BJ (cell line): ENCODE data around the gene PRKCZ. TPM values are rescaled to one million over a fixed set of nuclear protein-coding genes. Genes with fewer than 3 reads are reported as not detected.

Source experiments
- CTCF ChIA-PET: fragments of 350-600 bp; formaldehyde crosslinking; extraction: SDS; loops from one replicate; lab custom pipeline; 2021; ENCODE audit warnings: antibody characterized with exemption, inconsistent platforms; lab: Yijun Ruan, JAX
- POLR2A ChIA-PET: fragments of 300-600 bp; sonication (Branson Sonifier 250); formaldehyde crosslinking; extraction: SDS; loops from one replicate; lab custom pipeline; 2021; ENCODE audit warnings: antibody characterized with exemption; lab: Charles Lee
- DNase-seq: peaks from one replicate; pipeline ENCODE4 v3.0.0-alpha.2; 2011; ENCODE audit warnings: low read depth
- H3K27me3 ChIP-seq: 2 replicates; pipeline ENCODE4 v1.6.0; 2011; ENCODE audit warnings: low read length; ENCODE audit not compliant: control insufficient read depth, insufficient read depth
- H3K36me3 ChIP-seq: 2 replicates; pipeline ENCODE4 v1.5.1; 2011; ENCODE audit warnings: low read length; ENCODE audit not compliant: control insufficient read depth, insufficient read depth
- H3K4me3 ChIP-seq: 2 replicates; pipeline ENCODE4 v1.5.1; 2011; ENCODE audit warnings: low read depth, mild to moderate bottlenecking, control low read depth, low read length
- CTCF ChIP-seq: IDR thresholded peaks from 2 replicates; pipeline ENCODE4 v1.5.1; 2011; ENCODE audit warnings: low read depth, mild to moderate bottlenecking, control low read depth, inconsistent platforms, low read length, moderate library complexity; ENCODE audit not compliant: insufficient read depth
- polyA plus RNA-seq: library from polyadenylated mRNA; depleted of rRNA; stranded (reverse); fragments of >200 nt; gene quantifications from 2 replicates; pipeline ENCODE4 v1.2.3, GENCODE V29; 2011

PRKCZ gene
- polyA plus RNA-seq, 1 experiment = 2.3 TPM

- DNase-seq = no peak
- H3K36me3 ChIP-seq = no peaks in the 10 kb centered on the region
- no peaks in the 10 kb centered on the region for H3K27me3 ChIP-seq
- CTCF ChIA-PET = interaction anchor here (1.1 kb wide), 1 partner anchor 79 kb away, joined by 3 read pairs; no protein-coding TSS in a partner anchor
- no peak overlapping the region for H3K4me3 ChIP-seq
- no peak for TF ChIP-seq CTCF
- POLR2A ChIA-PET = no interaction called here
Observed at GRCh38 chr1:2095394-2095793, 45.2 kb downstream of the PRKCZ start.

GRCh38 chr1:2095981-2096736 is 45.9 kb downstream of the PRKCZ start:
- Histone ChIP-seq H3K4me3 (no peak overlapping the region), H3K36me3 (no peaks in the 10 kb centered on the region), H3K27me3 (no peaks in the 10 kb centered on the region)
- CTCF ChIA-PET = interaction anchor here (0.5 to 1.1 kb wide), 2 partner anchors 47 to 78 kb away, joined by 3 read pairs; no protein-coding TSS in a partner anchor
- POLR2A ChIA-PET = no interaction called here
- DNase-seq = no peak
- no peak for TF ChIP-seq CTCF

DNA sequence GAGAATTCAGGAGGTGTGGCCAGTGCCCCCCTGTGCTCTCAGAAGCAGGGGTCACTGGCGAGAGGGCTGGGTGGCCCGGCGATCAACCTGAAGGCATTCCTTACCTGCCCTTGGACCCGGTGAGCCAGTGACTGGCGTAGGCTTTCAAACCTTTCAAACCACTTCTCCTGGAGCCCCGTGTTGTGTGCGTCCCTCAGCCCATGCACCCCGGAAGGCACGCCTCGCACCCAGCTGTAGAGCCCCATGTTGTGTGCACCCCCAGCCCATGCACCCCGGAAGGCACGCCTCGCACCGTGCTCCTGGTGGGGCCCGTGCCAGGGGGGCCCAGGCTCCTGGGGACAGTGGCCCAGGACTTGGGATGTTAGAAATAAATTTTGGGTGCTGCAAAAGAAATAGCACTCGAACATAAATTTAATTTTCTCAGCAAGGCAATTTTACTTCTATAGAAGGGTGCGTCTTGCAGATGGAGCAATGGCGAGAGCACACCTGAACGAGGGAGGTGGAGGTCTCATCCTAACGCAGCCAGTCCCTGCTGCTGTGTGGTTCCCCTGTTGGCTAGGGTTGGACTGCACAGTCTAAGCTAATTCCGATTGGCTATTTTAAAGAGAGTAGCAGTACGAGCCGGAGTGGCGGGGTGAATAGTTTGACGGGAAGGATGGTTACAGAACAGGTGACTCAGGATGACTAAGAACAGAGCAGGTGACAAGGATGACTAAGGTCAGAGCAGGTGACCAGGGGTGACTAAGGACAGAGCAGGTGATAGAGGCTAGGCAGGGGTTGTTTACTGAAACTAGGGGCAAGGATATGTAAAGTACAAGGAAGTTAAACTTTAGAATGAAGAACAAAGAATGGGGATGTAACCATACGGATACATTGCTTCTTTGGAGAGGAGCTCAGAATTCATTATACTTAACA is 47.4 kb downstream of the PRKCZ start:
- no peak for TF ChIP-seq CTCF
- no peak for DNase-seq
- ChIA-PET CTCF (interaction anchor here (0.6 kb wide), 1 partner anchor 59 kb away, joined by 3 read pairs; no protein-coding TSS in a partner anchor), POLR2A (no interaction called here)
- Histone ChIP-seq H3K27me3 (no peaks in the 10 kb centered on the region), H3K4me3 (no peak overlapping the region), H3K36me3 (no peaks in the 10 kb centered on the region)

DNA sequence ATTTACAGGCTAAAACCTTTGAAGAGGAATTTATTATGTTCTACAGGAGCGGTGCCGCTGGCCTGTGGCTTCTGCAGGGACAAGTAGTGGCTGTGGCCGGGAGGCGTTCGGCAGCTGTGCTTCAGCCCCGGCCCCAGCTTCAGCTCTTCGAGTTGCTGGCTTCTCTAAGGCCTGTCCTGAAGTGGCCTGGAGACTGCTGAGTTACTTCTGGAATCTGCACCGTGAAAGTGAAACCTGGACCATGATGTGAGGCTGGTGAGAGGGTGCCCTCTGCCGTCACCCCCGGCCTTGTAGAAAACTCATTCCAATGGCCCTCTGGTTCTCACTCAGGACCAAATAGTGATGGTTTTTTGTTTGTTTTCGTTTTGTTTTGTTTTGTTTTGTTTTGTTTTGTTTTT is 48.1 kb downstream of the PRKCZ start:
- no peak for TF ChIP-seq CTCF
- POLR2A ChIA-PET = no interaction called here
- CTCF ChIA-PET = interaction anchor here (0.6 kb wide), 1 partner anchor 59 kb away, joined by 3 read pairs; no protein-coding TSS in a partner anchor
- Histone ChIP-seq H3K36me3 (no peaks in the 10 kb centered on the region), H3K4me3 (no peak overlapping the region), H3K27me3 (no peaks in the 10 kb centered on the region)
- no peak for DNase-seq
